ENCODE results near the gene TMEM225.

TMEM225 gene

GRCh38 chr11:123885570-123885969, at the start of gene TMEM225:
Gene TMEM225, minus strand, starts transcription at chr11:123885670. Its CDS starts 245 bp downstream, at chr11:123885425.
- TF ChIP-seq, protein P1, sequence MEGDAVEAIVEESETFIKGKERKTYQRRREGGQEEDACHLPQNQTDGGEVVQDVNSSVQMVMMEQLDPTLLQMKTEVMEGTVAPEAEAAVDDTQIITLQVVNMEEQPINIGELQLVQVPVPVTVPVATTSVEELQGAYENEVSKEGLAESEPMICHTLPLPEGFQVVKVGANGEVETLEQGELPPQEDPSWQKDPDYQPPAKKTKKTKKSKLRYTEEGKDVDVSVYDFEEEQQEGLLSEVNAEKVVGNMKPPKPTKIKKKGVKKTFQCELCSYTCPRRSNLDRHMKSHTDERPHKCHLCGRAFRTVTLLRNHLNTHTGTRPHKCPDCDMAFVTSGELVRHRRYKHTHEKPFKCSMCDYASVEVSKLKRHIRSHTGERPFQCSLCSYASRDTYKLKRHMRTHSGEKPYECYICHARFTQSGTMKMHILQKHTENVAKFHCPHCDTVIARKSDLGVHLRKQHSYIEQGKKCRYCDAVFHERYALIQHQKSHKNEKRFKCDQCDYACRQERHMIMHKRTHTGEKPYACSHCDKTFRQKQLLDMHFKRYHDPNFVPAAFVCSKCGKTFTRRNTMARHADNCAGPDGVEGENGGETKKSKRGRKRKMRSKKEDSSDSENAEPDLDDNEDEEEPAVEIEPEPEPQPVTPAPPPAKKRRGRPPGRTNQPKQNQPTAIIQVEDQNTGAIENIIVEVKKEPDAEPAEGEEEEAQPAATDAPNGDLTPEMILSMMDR (IDR thresholded peaks at IDR 0.05), result no peak
- TF ChIP-seq ZFX (IDR thresholded peaks at IDR 0.05; ENCODE audit: borderline replicate concordance), result no peak
- no peak within 1 kb of the TSS for H3K27ac ChIP-seq

- H3K27ac ChIP-seq, result no peak overlapping the region
- no peak for TF ChIP-seq ZFX (IDR thresholded peaks at IDR 0.05; ENCODE audit: borderline replicate concordance)
- TF ChIP-seq, protein P1 (IDR thresholded peaks at IDR 0.05), result no peak
Measured at GRCh38 chr11:123924027-123924426, 38.6 kb upstream of the TMEM225 start.

DNA sequence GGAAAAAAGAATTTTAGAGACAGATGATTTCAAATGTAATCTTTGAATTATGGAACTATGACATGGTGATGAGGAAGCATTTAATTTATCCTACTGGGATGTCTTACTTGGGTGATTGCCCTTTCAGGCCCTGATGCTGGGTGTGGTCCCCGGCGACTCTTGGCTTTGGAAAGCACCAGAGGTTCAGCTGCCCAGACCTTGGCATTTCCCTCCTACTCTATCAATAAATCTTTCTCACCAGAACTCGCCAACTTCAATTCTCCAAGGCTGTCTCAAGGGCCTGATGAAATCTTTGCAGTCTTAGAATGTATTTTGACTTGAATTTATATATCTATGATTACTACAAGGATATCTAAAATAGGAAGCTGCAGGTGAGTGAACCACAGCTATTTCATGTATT, 35.5 kb upstream of the TMEM225 start:
- no peak overlapping the region for H3K27ac ChIP-seq
- no peak for TF ChIP-seq ZFX (IDR thresholded peaks at IDR 0.05; ENCODE audit: borderline replicate concordance)
- TF ChIP-seq, protein P1 (IDR thresholded peaks at IDR 0.05), result no peak

GRCh38 chr11:123905826-123906225, 20.4 kb upstream of the TMEM225 start:
- no peak overlapping the region for H3K27ac ChIP-seq
- TF ChIP-seq, protein P1 (IDR thresholded peaks at IDR 0.05), result no peak
- no peak for TF ChIP-seq ZFX (IDR thresholded peaks at IDR 0.05; ENCODE audit: borderline replicate concordance)

GRCh38 chr11:123904932-123905331, 19.5 kb upstream of the TMEM225 start:
- TF ChIP-seq, protein P1 (IDR thresholded peaks at IDR 0.05), result no peak
- TF ChIP-seq ZFX (IDR thresholded peaks at IDR 0.05; ENCODE audit: borderline replicate concordance), result no peak
- no peak overlapping the region for H3K27ac ChIP-seq

- TF ChIP-seq, protein P1 (IDR thresholded peaks at IDR 0.05), result no peak
- TF ChIP-seq ZFX (IDR thresholded peaks at IDR 0.05; ENCODE audit: borderline replicate concordance), result no peak
- H3K27ac ChIP-seq, result no peak overlapping the region
Measured at GRCh38 chr11:123903932-123904331, 18.5 kb upstream of the TMEM225 start.

DNA sequence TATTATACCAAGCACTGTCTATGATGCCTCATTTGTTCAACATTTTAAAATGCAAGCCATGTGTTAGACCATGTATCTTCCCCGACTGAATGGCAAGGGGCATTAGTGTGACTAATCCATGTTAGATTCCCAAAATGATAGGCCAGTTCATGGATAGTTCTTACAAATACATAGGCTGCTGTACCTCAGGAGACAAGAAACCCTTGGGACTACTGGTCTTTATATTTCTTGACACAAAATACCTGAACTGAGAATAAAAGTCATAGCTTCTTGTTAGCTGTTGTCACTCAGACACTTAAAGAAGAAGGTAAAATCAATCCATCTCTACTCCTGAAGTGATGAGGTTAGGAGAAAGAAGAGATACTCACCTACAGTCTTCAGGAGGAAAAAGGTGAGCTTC, 16.4 kb upstream of the TMEM225 start, which contains the start of gene OR8D4:
TSS of gene OR8D4 (plus strand) at position 301 of the 400 bp plus-strand sequence. CDS start 4,265 bp downstream, outside the sequence.
- TF ChIP-seq, protein P1 (IDR thresholded peaks at IDR 0.05), result no peak
- no peak for TF ChIP-seq ZFX (IDR thresholded peaks at IDR 0.05; ENCODE audit: borderline replicate concordance)
- H3K27ac ChIP-seq, result no peak within 1 kb of the TSS
